ENCODE results near the gene BTG2. TPM values are rescaled to one million over a fixed set of nuclear protein-coding genes. Genes with fewer than 3 reads are reported as not detected.

Gene BTG2
- total RNA-seq, 4 donors from 2014 or later = 98.6 to 205 (median 131) TPM

DNA sequence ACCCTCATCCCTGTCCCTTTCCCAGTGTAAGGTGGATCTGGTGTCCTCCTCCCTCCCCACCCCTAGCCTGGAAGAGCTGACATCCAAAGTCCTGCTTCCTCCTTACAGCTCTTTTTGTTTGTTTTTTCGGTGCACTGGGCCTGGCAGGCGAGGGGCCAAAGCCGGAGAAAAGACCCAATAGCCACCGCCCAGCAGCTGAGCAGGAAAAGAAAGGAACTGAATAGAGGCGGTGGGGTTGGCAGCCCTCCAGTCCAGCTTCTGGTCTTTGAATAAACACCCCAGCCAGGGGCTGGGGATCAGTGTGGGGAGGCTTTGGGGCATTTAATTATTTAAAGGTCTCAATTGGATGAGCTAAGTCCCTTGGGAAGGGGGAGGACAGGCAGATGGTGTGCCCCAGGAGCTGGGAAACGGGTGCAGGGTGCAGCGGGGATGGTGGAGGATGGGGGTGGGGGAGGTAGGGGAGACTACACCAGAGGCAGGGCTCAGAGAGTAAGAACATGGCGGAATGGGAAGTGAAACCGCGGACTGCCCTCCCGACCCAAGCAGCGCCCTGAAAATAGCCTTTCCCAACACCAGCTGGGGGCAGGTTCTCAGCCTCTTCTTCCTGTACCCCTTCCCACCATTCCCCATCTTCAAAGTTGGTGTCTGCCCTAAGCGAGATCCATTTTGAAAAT lies 20.2 kb downstream of the BTG2 start:
- 66 to 76% methylated on average over 13 of the region's 13 CpGs for WGBS, 2 donors
- intact Hi-C loops (cut with DNase I; ENCODE audit: low total_unique reads) = no loop called here

DNA sequence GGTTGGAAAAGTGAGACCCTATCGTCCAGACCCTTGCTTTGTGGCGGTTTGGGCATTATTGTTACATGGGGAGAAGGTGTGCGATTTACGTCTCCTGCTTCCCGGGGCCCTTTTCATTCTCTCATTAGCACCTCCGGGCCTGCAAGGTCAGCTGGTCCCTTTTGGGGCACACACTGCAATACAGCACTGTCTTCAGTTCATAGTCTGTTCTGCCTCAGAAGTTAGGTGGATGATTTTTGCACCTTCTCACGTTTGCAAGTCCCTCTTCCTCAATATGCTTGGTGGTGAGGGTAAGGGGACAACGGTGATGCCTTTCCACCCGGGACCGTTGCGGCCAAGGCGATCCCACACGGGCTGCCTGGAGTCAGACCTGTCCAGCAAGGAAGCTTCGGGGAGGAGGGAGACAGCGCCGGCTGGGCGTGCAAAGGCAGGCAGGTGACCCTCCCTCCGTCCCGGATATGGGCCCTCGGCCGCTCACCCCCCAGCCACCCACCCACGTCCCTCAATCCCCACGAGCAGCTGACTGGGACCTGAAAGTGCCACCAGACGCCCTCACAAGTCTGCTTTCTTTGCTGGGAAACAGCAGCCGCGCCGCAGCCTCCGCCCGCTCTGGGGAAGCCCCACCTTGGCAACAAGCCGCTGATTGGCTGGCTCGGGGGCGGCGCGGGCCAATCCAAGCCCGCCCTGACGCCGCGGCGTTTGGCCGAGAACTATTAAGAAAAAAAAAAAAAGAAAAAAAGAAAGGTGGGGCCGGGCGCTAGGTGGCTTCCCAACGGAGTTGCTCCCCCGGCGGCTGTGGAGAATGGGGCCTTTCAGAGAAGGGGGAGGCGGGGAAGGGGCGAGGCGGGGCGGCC lies 21.7 kb downstream of the BTG2 start:
- no peak overlapping the region for H3K4me3 ChIP-seq (ENCODE audit: low read depth, poor library complexity, severe bottlenecking)
- no peak for TF ChIP-seq POLR2A (IDR thresholded peaks at IDR 0.05)
- TF ChIP-seq, protein P1, sequence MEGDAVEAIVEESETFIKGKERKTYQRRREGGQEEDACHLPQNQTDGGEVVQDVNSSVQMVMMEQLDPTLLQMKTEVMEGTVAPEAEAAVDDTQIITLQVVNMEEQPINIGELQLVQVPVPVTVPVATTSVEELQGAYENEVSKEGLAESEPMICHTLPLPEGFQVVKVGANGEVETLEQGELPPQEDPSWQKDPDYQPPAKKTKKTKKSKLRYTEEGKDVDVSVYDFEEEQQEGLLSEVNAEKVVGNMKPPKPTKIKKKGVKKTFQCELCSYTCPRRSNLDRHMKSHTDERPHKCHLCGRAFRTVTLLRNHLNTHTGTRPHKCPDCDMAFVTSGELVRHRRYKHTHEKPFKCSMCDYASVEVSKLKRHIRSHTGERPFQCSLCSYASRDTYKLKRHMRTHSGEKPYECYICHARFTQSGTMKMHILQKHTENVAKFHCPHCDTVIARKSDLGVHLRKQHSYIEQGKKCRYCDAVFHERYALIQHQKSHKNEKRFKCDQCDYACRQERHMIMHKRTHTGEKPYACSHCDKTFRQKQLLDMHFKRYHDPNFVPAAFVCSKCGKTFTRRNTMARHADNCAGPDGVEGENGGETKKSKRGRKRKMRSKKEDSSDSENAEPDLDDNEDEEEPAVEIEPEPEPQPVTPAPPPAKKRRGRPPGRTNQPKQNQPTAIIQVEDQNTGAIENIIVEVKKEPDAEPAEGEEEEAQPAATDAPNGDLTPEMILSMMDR (IDR thresholded peaks at IDR 0.05) = no peak
- 5 to 6% methylated on average over 38 to 47 of the region's 49 CpGs for WGBS, 2 donors
- intact Hi-C loops (cut with DNase I; ENCODE audit: low total_unique reads) = no loop called here
- peak; percentile 90 to 99 for DNase-seq (ENCODE audit: low spot score in 2 of 2)

More for the DNA sequence above, 20.2 kb downstream of the BTG2 start:
- H3K4me3 ChIP-seq (ENCODE audit: low read depth, poor library complexity, severe bottlenecking) = no peak overlapping the region
- DNase-seq (ENCODE audit: low spot score in 2 of 2) = peak; percentile 59 to 94
- TF ChIP-seq, protein P1 (IDR thresholded peaks at IDR 0.05) = no peak
- no peak for TF ChIP-seq POLR2A (IDR thresholded peaks at IDR 0.05)

DNA sequence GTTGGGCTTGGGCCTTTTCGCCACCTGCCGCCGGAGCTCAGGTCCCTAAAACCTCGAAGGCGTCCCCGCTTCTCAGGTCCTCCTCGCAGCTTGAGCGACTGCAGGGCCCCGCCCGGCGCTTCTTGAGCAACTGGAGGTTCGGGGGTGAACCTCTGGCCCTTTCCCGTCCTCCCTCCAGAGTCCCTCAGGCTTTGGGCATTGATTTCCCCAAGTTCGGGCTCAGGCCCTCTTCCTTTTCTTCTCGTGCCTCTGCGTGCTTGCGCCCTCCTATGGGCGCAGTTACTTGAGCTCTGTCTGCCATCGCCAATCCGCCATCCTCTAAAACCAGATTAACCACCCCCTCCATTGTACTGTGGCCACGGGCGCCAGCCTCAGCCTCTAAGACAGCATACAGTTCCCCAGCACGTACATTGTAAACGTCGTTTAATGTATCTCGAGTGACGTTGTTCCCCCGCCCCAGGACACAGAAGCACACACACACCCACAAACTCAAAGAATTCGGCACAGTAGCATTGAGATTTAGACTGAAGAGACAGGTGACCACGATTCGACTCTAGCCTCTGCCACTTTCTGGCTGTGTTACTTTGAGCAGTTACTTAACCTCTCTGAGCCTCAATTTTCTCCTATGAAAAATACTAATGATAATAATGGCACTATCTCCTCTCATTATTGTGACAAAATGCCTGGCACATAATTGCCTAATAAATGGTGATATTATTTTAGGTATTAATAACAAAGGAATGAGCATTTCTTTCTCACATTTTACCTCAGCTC lies 22.6 kb downstream of the BTG2 start:
- intact Hi-C loops (cut with DNase I; ENCODE audit: low total_unique reads) = no loop called here
- WGBS, 2 donors = 7 to 8% methylated on average over 31 of the region's 31 CpGs
- DNase-seq (ENCODE audit: low spot score in 2 of 2) = peak; percentile 59 to 92
- H3K4me3 ChIP-seq (ENCODE audit: low read depth, poor library complexity, severe bottlenecking) = no peak overlapping the region
- no peak for TF ChIP-seq POLR2A (IDR thresholded peaks at IDR 0.05)
- TF ChIP-seq, protein P1 (IDR thresholded peaks at IDR 0.05) = no peak

DNA sequence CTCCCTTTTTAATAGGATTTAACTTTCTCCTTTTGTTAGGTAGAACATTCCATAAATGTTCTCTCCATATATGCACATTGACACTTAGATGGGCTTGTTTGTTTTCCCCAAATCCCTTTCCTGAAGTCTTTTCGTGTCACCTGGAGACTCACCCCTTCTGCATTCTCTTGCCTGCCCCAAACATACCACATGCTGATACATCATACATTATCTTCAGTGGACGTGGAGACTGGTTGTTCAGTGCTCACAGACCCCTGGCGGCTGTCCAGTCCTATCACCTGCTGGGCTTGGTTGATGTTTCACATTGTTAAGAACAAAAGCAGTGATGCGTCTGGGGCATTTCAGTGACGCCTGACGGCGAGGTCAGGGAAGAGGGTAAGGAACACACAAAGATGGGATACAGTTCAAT lies 23.4 kb downstream of the BTG2 start:
- TF ChIP-seq POLR2A (IDR thresholded peaks at IDR 0.05) = no peak
- TF ChIP-seq, protein P1 (IDR thresholded peaks at IDR 0.05) = no peak
- intact Hi-C loops (cut with DNase I; ENCODE audit: low total_unique reads) = no loop called here
- WGBS, 2 donors = 89 to 94% methylated on average over 7 of the region's 7 CpGs
- H3K4me3 ChIP-seq (ENCODE audit: low read depth, poor library complexity, severe bottlenecking) = no peak overlapping the region
- no peak for DNase-seq (ENCODE audit: low spot score in 2 of 2)

DNA sequence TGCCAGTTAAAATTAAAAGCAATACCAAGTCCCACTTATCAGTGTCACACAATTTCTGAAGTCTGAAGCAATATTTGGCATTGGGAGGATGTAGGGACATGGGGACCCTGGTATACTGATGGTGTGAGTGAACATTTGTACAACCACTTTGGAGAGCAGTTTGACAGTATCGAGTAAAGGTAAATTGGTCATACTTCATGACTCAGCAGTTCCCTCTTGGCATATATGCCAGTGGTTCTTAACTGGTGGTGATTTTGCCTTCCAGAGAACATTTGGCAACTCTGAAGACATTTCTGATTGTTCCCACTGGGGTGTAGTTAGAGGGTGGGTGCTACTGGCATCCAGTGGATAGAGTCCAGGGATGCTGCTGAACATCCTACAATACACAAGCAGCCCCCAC lies 25.9 kb downstream of the BTG2 start:
- DNase-seq (ENCODE audit: low spot score in 2 of 2) = no peak
- H3K4me3 ChIP-seq (ENCODE audit: low read depth, poor library complexity, severe bottlenecking) = no peak overlapping the region
- TF ChIP-seq POLR2A (IDR thresholded peaks at IDR 0.05) = no peak
- TF ChIP-seq, protein P1 (IDR thresholded peaks at IDR 0.05) = no peak
- 43 to 48% methylated on average over 1 of the region's 1 CpG for WGBS, 2 donors
- intact Hi-C loops (cut with DNase I; ENCODE audit: low total_unique reads) = no loop called here
